GM21390 (cell line): ENCODE measurements around the gene TRAF7.
A peak's percentile ranks its signal among the peaks of the same experiment; 100 is the strongest.
"Not testable (repeated sequence)": the region's sequence is repeated elsewhere in the genome, so short reads cannot be mapped to it uniquely, and the experiment has no call there.

Experiments used
- ATAC-seq: cut with Tn5 transposase; IDR thresholded peaks from one replicate; pipeline ENCODE4 v1.9.1; 2021; ENCODE audit not compliant: unreplicated experiment

TRAF7 gene

GRCh38 chr16:2197765-2198164 lies 42.2 kb downstream of the TRAF7 start:
- no peak for ATAC-seq

GRCh38 chr16:2198283-2198682 lies 42.7 kb downstream of the TRAF7 start:
- ATAC-seq = no peak

GRCh38 chr16:2199095-2199494 lies 43.5 kb downstream of the TRAF7 start:
- no peak for ATAC-seq

- no peak for ATAC-seq
These were observed 44.1 kb downstream of the TRAF7 start for GRCh38 chr16:2199621-2200139.

GRCh38 chr16:2200313-2200712 lies 44.7 kb downstream of the TRAF7 start:
- ATAC-seq = no peak

GRCh38 chr16:2203119-2203688 lies 47.6 kb downstream of the TRAF7 start:
- not testable (repeated sequence) for ATAC-seq

- ATAC-seq = no peak
These were observed 49.0 kb downstream of the TRAF7 start for GRCh38 chr16:2204416-2205103.

GRCh38 chr16:2205104-2205966 lies 49.8 kb downstream of the TRAF7 start, which contains the start of gene MLST8:
TSS of gene MLST8 (plus strand) at chr16:2205454. CDS start at chr16:2206086, 632 bp downstream.
- peak; percentile 51 for ATAC-seq

- ATAC-seq = peak; percentile 11
These were observed 50.4 kb downstream of the TRAF7 start for GRCh38 chr16:2205967-2206313.

GRCh38 chr16:2206420-2206779 lies 50.8 kb downstream of the TRAF7 start:
- peak; percentile 6 for ATAC-seq

GRCh38 chr16:2206780-2207433 lies 51.3 kb downstream of the TRAF7 start:
- no peak for ATAC-seq

GRCh38 chr16:2207872-2208271 lies 52.3 kb downstream of the TRAF7 start:
- ATAC-seq = no peak

- no peak for ATAC-seq
These were observed 52.7 kb downstream of the TRAF7 start for GRCh38 chr16:2208308-2208707.

- no peak for ATAC-seq
These were observed 53.2 kb downstream of the TRAF7 start for GRCh38 chr16:2208772-2209171.

GRCh38 chr16:2209258-2210008 lies 53.9 kb downstream of the TRAF7 start:
- ATAC-seq = no peak

- no peak for ATAC-seq
These were observed 54.4 kb downstream of the TRAF7 start for GRCh38 chr16:2210009-2210332.

- no peak for ATAC-seq
These were observed 55.1 kb downstream of the TRAF7 start, which contains the start of gene BRICD5 for GRCh38 chr16:2210386-2211365. TSS of gene BRICD5 (minus strand) at chr16:2210863. CDS start at chr16:2210833, 30 bp downstream.

GRCh38 chr16:2211923-2212347 lies 56.4 kb downstream of the TRAF7 start:
- no peak for ATAC-seq
